HG02943 (cell line): Measurements from ENCODE around the gene SMOC1.

Source experiments
- ATAC-seq: cut with Tn5 transposase; IDR thresholded peaks from one replicate; pipeline ENCODE4 v1.9.1; 2021; ENCODE audit warnings: mild to moderate bottlenecking, low read depth, moderate library complexity; ENCODE audit not compliant: unreplicated experiment

Gene SMOC1

GRCh38 chr14:70027785-70028428, 148.7 kb downstream of the SMOC1 start:
- no peak for ATAC-seq

DNA sequence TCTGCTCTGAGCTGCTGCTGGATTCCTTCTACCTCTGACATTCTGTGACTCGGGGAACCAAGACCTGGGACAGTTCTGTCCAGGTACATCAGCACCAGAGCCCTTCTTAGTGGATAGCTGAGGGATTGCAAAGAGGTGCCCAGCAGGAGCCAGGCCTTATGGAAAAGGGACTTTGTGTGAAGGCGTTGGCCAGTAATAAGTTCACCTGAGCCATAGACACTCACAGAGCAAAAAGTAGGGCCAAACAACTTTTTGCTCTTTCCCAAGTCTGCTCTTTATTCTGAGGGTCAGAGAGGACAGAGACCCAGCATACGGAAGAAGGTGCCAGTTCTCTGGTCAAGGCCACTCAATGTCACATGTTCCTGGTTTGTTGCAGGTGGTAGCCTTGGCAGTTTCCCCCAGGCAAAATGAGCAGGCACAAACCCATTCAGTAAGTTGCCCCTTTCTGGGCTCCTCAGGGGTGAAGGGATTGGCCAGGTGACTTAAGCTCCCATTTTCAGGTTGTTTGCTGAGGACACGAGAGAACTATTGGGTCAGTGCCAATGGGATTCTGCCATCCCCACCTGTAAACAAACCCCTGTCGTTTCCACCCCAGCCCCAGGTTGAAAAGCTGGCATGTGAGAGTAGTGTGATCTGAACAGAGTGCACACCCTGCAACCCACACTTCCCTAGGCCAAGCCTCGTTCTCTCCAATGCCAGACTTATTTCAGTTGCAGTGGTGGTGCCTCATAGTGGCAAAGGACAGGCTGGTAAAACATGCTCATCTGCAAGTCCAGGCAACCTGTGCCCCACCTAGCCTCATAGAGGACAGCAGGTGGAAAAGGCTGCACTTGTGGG, 150.3 kb downstream of the SMOC1 start:
- no peak for ATAC-seq

DNA sequence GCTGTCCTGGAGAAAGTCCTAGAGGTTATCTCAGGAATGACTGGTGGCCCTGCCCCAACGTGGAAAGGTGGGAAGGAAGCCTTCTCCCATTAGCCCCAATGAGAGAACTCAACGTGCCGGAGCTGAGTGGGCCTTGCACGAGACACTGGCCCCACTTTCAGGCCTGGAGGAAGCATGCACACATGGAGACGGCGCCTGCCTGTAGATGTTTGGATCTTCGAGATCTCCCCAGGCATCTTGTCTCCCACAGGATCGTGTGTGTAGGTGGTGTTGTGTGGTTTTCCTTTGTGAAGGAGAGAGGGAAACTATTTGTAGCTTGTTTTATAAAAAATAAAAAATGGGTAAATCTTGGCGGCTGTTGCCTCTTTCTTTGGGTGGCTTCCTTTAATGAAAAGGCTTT, 152.8 kb downstream of the SMOC1 start:
- no peak for ATAC-seq

DNA sequence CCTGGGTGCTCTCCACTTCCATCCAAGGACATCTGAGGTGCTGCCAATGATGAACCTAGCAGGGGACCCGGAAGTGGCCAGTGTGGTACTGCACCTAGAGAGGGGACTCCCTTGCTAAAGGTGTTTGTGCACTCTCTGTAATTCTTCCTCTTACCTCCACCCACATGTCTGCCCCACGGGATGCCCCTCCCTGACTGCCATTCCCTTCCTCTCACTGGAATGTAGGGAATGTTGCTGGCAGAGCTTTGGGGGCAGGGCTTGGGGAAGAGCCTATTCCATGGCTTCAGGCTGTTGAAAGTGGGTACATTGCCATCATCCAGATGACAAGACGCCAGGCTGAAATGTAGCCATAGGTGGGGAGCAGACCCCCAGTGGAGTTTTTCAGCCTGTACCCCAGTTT, 153.2 kb downstream of the SMOC1 start:
- ATAC-seq, result no peak

GRCh38 chr14:70033116-70033515, 153.9 kb downstream of the SMOC1 start:
- no peak for ATAC-seq

GRCh38 chr14:70033561-70033960, 154.3 kb downstream of the SMOC1 start:
- ATAC-seq, result no peak

DNA sequence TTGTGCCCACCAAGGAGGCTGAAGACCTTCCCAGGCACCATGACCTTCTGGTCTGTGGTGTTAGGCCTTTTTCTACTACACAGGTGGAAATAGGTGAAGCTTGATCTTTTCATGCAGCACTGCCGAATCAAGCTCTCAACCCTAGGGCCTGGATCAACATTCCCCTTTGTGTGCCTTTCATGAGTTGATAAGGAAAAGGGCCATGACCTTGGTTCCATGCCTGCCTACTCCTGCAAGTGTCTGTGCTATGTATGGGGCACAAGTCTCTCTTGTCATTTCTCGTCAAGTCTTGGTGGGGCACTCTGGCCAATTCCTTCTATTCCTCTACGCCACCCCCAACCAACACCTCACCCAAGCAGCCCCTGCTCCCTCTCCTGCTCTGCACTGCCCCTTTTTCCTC, 155.0 kb downstream of the SMOC1 start:
- ATAC-seq, result no peak

DNA sequence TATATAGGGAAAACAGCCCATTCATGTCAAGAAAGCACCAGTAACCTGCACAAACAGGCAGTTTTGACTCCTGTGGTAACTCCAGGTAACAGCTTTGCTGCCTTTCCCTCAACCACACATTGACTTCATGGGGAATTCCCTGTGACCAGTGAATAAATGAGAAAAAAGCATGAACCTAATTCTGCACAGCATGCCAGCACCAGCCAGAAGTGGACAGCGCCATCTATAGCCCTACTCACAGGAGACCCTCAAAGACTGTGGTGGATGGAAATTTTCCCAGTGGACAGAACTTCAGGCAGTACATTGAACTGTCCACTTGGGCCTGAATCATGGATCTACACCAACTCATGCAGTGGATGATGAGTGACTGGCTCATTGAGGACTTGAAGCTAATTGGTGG, 157.4 kb downstream of the SMOC1 start:
- no peak for ATAC-seq

GRCh38 chr14:70043001-70043400, 163.8 kb downstream of the SMOC1 start:
- no peak for ATAC-seq

DNA sequence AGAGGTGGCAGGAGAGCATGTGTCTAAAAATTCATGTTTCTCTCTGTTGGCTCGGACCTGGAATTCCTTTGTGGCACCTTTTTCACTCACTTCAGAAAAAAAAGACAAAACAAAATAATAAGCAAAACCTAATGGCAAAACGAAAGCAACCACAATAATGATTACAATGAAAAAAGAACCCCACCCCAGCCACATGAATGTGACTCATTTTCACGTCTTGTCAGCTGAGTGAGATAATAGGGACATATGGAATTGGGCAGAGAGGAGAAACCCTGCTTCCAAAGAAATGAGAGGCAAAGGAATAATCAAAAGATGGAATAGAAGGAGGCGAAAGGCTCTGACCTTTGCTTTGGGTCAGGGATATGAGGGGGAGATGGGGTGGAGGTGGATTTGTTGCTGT, 166.1 kb downstream of the SMOC1 start:
- no peak for ATAC-seq

DNA sequence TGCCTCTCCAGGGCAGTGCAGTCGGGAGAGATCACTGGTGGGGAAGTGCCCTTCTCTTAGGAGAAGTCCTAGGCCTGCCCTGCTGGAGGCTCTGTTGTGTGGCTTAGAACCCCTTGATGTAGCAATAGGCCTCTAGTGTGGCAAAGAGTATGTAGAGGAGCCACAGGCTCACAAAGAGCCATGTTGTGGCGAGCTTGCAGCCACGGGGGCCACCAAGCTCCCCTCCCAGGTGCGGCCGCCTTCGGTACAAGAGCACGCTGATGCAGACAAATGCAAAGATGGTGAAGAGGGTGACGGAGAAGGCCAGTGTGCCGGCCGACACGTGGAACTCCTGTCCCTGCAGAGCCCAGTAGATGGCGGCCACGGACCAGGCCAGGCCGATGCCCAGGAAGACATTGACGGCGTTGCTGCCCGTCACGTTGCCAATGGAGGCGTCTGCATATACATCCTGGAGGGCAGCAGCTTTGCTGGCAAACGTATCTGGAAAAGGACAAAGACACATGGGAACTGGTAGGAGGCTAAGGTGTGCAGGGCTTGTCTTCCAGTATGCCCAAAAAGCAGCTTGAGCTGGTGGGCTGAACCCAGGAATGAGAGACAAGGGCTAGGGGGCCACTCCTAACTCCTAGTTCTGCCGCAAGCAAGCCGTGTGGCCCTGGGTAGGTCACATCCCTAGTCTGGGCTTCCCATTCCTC, 166.8 kb downstream of the SMOC1 start:
- no peak for ATAC-seq

GRCh38 chr14:70047598-70048312, 168.5 kb downstream of the SMOC1 start:
- no peak for ATAC-seq

DNA sequence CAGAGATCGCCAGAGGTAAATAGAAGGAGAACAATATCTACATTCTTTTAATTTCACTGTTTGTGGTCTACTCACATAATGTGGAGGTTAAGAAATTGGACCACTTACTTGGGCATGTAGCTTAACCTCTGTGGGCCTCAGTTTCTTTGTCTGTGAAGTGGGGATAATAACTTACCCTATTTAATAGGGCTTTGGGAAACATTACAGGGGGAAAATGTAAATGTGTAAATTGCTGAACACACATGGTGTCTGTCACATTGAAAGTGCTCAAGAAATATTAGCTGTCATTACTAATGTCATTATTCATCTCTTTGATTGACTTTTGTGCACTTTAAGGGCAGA, 169.1 kb downstream of the SMOC1 start:
- no peak for ATAC-seq

DNA sequence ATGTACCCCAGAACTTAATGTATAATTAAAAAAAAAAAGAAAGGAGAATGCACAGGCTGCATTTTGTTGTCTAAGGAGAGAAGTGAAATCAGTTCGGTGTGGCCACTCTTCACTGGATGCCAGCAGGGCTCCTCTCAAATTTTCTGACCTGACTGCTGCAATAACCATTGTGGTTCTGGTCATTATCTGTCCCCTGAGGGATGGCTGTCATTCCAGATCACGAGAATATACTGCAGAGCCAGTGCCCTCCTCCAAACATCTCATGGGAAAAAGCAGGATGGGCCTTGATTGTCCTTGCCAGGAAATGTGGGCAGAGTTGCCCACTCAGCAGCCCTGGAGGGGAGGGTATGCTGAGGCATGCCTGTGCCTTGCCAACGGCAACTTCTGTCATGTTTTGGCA, 170.4 kb downstream of the SMOC1 start:
- no peak for ATAC-seq

- ATAC-seq, result no peak
Observed at GRCh38 chr14:70050136-70050535, 170.9 kb downstream of the SMOC1 start.

DNA sequence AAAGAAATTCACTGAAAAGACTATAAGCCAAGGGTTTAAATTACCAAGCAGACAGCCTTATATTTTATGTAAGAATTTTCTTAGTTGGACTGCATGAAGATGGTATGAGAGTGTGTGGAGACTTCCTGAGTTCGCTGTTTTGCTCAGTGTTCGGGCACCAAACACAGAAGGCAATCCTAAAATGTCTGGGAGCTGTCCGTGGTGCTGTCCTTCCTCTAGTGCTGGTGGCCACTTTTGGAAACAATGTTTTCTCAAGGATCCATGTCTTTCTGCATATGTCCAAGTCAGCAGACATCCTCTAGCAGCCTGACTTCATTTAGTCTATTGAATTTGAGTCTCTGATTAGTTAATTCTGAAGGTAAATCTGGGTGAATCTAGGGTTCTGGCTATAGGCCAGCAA, 173.8 kb downstream of the SMOC1 start:
- no peak for ATAC-seq

- no peak for ATAC-seq
Observed at GRCh38 chr14:70057519-70058136, 178.4 kb downstream of the SMOC1 start.

DNA sequence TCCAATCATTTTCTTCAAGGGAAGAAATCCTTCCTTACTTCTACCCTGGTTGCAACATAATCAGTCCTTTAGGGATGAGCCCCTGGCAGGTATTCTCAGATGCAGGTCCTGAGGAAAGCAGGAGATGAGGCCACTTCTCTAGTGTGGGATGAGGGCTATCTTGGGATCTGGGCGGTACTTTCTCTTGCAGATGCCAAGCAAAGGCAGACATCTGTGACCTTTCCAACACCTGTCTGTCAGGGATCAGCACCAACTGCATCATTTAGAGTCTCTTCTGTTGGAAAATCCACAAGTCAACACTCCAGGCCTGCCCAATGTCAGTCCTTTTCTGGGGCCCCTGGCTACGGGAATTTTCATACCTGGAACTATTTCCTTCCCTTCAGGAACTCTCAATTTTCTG, 180.3 kb downstream of the SMOC1 start:
- ATAC-seq, result no peak

GRCh38 chr14:70061108-70061507, 181.9 kb downstream of the SMOC1 start:
- ATAC-seq, result no peak

- no peak for ATAC-seq
Observed at GRCh38 chr14:70064136-70064865, 185.1 kb downstream of the SMOC1 start.
